ENCODE measurements around the gene ADGRE2.

GRCh38 chr19:14772995-14773394 lies 5.4 kb downstream of the ADGRE2 start:
- TF ChIP-seq POLR2AphosphoS5 (IDR thresholded peaks at IDR 0.05; ENCODE audit: borderline replicate concordance, low read depth, low read length) (no peak), EZH2 (IDR thresholded peaks at IDR 0.05) (no peak)

All from SK-N-MC (cell line).